RWPE1 (cell line): ENCODE data around the gene PLXDC2.

Source experiments
- CTCF ChIA-PET: fragments of 350-600 bp; sonication (Branson Sonifier 250); formaldehyde crosslinking; extraction: SDS; loops from one replicate; lab custom pipeline; 2021; lab: Yijun Ruan, JAX
- POLR2A ChIA-PET: fragments of 400-600 bp; formaldehyde crosslinking; extraction: SDS; loops from one replicate; lab custom pipeline; 2020; ENCODE audit warnings: antibody characterized with exemption; ENCODE audit not compliant: low non-redundant PET; lab: Yijun Ruan, JAX
- DNase-seq: peaks from one replicate; pipeline ENCODE4 v3.0.0; 2012; ENCODE audit warnings: low spot score
- H3K27ac ChIP-seq: fragments of 450-650 bp; 2 replicates; pipeline ENCODE4 v1.5.1; 2017
- TF ChIP-seq, protein P1 (sequence below): fragments of 450-650 bp; conservative IDR thresholded peaks from 2 replicates; pipeline ENCODE4 v1.5.1; 2017; ENCODE audit warnings: low read depth, mild to moderate bottlenecking

PLXDC2 gene

DNA sequence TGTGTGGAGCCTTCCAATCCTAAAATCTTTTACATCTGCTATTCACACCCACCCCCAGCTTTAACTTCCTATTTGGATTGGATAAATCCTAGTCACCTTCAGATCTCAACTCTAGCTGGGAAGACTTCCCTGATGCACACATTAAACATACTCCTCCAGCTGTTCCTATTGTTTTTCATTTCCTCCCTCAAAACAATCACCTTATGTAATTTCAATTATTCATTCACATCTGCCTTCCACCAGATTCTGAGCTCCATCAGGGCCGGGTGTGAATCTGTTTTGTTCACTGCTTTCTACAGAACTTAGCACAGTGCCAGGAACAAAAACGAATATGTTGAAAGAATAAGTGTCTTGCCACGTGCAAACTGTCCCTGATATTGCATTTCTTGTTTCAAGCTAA is 497.4 kb downstream of the PLXDC2 start:
- ChIA-PET CTCF (interaction anchor here (0.5 kb wide), 1 partner anchor 33 kb away, joined by 4 read pairs; no protein-coding TSS in a partner anchor), POLR2A (no interaction called here)
- TF ChIP-seq, protein P1, sequence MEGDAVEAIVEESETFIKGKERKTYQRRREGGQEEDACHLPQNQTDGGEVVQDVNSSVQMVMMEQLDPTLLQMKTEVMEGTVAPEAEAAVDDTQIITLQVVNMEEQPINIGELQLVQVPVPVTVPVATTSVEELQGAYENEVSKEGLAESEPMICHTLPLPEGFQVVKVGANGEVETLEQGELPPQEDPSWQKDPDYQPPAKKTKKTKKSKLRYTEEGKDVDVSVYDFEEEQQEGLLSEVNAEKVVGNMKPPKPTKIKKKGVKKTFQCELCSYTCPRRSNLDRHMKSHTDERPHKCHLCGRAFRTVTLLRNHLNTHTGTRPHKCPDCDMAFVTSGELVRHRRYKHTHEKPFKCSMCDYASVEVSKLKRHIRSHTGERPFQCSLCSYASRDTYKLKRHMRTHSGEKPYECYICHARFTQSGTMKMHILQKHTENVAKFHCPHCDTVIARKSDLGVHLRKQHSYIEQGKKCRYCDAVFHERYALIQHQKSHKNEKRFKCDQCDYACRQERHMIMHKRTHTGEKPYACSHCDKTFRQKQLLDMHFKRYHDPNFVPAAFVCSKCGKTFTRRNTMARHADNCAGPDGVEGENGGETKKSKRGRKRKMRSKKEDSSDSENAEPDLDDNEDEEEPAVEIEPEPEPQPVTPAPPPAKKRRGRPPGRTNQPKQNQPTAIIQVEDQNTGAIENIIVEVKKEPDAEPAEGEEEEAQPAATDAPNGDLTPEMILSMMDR, result no peak
- no peak overlapping the region for H3K27ac ChIP-seq
- DNase-seq, result no peak

DNA sequence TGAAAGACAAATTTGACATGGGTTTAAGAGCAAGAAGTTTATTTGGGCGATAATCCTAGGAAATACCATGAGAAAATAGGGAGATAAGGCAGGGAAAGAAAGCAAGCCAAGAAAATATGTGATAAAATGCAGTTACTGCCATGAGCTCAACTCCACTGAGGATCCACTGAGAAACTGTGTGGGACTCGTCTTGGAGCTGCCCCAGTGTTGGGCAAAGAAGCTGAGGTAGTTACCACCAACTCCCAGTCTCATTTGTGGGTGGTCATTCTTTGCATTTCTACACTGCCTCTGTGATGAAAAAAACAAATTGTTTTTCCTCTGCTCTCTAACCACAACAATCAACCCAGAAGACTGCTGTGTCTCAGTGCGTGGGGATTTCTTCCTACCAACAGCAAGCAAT is 498.2 kb downstream of the PLXDC2 start:
- ChIA-PET POLR2A (no interaction called here), CTCF (no interaction called here)
- no peak for DNase-seq
- TF ChIP-seq, protein P1, result no peak
- no peak overlapping the region for H3K27ac ChIP-seq

DNA sequence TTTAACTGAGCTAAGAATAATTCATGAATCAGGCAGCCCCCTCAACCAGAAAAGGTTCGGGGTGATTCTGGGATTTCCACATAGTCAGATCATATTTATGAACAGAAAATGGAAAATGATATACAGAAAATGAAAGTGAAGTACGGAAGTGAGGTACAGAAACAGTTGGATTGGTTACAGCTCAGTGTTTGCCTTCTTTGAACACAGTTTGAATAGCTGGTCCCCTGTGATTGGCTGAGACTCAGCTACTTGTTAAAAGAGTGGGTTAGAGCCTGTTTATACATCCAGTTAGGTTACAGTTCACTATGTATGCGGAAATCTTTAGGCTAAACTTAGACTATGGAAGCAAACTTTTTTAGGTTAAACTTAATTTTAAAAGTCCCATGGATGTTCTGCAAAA is 511.7 kb downstream of the PLXDC2 start:
- TF ChIP-seq, protein P1, result no peak
- H3K27ac ChIP-seq, result no peak overlapping the region
- ChIA-PET CTCF (no interaction called here), POLR2A (no interaction called here)
- no peak for DNase-seq

DNA sequence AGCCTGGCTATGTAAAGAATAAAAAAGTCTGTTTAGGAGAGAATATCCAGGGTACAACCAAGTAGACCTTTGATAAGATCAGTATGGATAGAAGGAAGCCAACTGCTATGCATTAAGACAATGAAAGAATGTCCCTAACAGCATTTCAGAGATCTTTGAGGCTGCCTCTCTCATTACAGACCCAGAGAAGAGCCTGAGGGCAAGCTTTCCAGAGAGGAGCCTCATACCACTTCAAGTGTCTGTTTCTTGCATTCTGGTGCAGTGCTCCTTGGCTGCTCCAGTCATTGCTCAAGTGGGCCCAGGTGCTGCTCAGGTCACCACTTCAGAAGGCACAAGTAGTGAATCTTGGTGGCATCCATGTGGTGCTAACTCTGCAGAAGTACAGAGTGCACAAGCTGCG is 514.0 kb downstream of the PLXDC2 start:
- ChIA-PET CTCF (no interaction called here), POLR2A (no interaction called here)
- TF ChIP-seq, protein P1, result no peak
- no peak overlapping the region for H3K27ac ChIP-seq
- no peak for DNase-seq

DNA sequence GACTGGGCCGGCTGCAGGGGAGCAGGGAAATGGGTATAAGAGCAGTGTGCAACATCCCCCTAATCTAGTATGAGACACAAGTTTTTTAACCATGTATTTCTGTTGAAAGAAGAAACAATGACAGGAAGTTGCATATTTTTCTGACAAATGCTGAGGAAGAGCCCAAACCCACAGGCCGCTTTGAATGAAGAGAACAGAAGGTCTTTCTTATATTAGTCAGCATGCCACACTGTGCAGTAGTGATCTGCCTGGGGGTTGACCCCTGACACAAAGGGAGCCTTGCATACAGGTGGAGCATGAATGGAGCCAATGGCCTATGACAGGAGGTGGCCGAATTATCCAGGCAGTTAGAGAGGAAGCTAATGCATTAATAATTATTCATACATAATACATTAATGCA is 518.3 kb downstream of the PLXDC2 start:
- POLR2A ChIA-PET, result no interaction called here
- CTCF ChIA-PET, result no interaction called here
- DNase-seq, result no peak

More for the DNA sequence above, 518.3 kb downstream of the PLXDC2 start:
- TF ChIP-seq, protein P1, result no peak
- no peak overlapping the region for H3K27ac ChIP-seq
